NCI-H446 treated with DMSO at 0.1 percent for 48 hours (cell line): ENCODE data around the gene PSMB10.
"Not testable (repeated sequence)": the region's sequence is repeated elsewhere in the genome, so short reads cannot be mapped to it uniquely, and the experiment has no call there.

Experiments
- DNase-seq: peaks from one replicate; lab custom pipeline; 2025; lab: John Stamatoyannopoulos, UW

The PSMB10 gene

DNA sequence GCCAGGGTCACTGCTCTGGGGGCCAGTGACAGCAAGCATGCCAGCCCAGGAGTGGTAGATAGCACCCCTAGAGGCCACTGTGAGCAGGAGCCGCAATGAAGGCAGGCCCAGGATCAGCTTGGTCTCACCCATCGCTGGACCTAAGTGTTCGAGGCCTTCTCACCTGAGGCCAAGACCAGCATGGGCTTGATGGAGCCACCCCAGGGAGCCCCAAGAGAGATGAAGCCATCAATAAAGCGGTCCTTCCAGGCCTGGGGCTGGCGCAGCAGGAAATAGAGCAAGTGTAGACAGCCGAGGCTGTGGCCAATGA is 5.5 kb upstream of the PSMB10 start:
- no peak for DNase-seq

DNA sequence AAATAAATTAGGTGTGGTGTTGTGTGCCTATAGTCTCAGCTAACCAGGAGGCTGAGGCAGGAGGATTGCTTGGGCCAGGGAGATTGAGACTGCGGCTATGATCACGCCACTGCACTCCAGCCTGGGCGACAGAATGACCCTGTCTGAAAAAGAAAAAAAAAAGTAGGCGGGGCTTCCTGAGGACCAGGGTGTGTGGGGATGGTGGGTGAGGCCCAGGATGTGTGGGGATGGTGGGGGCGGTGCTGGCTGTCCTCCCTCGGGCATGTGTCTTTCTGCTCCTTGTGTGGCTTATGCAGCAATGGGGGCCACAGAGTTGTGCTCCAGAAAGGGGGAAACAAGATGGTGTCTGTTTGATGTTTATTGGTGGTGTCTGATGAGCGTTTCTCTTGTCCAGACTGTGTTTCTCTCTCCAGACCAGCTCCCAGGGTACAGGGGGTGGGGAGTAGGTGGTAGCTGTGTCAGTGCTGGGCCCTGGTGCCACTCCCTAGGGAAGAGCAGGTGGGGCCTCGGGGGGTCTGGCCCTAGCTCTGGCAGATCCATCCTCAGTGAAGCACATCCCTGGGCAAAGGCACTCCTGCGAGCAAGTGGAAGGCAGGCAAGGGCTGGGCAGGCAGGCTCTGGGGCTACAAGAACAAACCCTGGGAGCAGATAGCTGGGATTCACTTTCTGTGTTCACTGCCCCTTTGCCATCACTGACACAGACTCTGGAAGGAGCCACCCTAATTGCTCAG is 5.0 kb upstream of the PSMB10 start:
- no peak for DNase-seq

GRCh38 chr16:67940446-67941089 is 3.9 kb upstream of the PSMB10 start:
- no peak for DNase-seq

DNA sequence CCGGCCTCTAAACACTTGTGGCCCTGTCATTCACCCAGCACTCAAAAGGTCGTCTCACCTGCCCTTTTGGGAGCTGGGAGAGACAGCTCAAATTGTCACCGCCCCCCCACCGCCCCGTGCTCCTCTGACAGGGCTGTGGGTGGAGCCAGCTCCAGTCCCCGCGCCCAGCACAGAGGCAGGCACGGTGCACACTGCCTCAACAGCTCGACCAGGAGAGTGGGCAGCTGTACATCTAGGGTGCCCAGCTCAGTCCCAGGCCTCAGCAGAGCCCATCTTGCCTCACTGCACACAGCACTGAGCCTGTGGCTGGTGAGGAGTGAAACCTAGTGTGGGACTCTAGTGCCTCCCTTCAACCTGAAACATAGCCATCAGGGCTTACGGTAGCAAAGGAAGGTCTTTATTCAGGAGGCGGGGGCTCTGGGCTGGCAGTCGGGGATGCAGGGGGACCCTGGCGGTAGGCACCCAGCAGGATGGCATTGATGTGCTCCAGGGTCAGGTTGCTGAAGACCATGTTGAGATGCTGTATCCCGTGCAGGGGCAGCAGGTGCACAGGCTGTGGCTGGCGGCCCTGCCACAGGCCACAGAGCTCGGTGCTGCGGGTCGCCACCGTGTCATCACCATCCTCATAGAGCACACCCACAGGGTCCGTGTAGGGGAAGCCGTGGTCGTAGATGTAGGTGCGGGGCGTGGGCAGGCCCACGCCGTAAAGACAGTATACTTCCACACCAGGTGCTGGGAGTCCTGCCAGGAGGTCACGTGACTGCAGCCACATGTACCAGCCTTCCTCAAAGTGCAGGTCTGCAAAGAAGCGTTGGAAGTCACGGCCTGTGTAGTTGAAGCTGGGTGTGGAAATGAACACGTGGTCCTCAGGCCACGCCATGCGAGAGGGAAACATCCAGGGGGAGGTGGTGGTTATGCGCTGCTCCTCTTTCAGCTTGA is 3.1 kb upstream of the PSMB10 start:
- DNase-seq = no peak

GRCh38 chr16:67937713-67938112 is 1.1 kb upstream of the PSMB10 start:
- DNase-seq = not testable (repeated sequence)

- no peak for DNase-seq
Measured at GRCh38 chr16:67936880-67937605, 393 bp upstream of the PSMB10 start.

GRCh38 chr16:67935402-67936123 is 1.1 kb downstream of the PSMB10 start:
- peak; percentile 41 for DNase-seq

DNA sequence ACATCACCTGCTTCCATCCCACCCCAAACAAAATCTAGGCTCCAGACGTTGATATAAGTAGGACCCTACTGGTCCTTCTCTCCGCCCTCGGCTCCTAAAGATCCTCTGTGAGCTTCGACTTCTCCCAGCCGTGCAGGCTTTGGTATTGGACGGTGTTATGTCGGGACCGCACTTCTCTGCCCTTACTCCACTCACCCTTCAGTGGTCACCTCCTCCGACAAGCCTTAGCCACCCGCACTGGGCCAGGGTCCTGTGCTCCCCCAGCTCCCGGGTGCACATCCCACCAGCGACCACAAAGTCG is 1.6 kb downstream of the PSMB10 start:
- DNase-seq = no peak

DNA sequence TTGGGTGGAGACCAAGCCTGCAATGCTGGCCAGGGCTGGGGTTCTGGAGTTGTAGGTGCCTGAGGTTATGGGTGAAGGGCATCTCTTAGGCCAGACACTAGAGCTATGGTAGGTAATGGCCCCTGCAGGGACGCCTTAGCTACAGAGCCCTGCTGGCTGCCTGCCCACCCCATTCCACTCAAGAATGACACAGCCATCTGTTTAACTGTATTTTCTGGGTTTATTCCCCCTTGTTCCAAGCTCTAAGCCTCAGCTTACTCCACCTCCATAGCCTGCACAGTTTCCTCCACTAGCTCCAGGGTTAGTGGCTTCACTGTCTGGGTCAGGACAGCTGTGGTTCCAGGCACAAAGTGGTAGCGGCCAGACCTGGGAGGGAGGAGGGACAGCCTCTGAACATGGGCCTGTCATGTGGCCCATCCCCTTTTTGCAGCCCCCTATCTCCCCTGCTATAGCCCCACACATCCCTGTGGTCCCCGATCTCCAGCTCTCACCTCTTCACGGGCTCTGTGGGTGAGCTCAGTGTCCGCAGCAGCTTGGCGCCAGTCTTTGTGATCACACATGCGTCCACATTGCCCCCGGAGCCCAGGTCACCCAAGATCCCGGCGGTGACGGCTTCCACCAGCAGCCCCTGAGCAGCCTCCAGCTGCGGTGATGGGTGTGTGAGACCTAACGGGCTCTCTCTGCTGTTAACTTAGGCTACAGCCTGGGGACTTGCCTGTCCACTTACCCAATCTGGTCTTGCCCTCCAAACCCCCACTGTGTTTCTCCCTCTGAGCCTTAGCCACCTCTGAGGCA is 2.1 kb downstream of the PSMB10 start:
- DNase-seq = no peak

DNA sequence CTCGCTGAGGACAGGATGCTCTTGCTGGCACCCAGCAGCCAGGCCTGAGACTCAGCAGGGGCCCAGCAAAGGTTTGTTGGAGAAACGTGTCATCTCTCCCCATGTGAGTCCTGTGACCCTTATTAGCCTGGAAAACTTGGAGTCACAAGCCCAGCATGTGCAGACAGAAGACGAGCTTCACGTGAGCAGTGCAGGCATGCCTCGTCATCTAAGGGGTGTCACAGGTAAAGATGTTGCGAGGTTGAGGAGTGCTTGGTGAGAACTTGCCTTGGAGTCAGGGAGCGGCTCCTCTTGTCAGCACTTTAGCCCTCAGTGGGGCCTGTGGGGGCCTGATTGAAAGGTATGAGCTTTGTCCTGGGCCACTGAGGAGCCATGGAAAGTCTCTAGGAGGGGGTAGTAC is 2.8 kb downstream of the PSMB10 start:
- DNase-seq = no peak

GRCh38 chr16:67932462-67932840 is 4.2 kb downstream of the PSMB10 start:
- no peak for DNase-seq

DNA sequence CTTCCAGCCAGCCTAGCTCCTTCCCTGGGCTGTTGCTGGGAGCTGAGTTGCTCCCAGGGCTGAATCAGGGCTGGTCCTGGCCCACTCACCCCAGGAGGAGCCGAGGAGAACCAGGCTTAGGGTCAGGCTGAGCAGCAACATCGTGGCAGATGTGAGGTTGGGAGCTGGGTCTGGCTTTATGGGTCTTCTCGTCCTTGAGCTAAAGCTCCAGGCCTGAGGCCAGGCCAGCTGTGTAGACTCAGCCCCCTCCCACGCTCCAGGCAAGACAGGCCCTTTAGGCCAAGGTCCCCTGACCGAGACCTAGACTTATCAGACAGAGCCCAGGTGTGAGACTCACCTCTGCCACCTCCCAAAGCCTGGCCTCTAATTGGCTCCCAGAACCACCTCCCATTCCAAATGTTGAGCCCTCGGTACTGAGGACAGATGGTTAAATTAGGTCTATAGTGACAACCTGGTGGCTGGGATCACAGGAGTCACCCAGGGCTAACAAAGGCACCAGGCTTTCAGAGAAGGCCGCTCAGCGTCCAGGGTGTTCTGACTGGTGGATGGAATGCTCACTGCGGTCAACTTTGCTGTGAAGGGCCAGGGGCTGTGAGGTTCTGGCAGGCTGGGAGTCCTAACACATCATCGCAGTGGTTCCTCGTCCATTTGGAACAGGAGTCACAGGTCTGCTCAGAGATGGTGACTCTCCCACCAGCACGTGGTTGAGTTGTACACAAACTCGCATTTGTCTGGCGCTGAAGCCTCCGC is 4.8 kb downstream of the PSMB10 start, which contains the start of gene CTRL:
TSS of gene CTRL (minus strand) at position 151 of the 750 bp plus-strand sequence. CDS start at position 141, 10 bp downstream.
- no peak for DNase-seq

GRCh38 chr16:67930678-67931211 is 5.9 kb downstream of the PSMB10 start:
- DNase-seq = no peak

- DNase-seq = no peak
Measured at GRCh38 chr16:67930191-67930590, 6.5 kb downstream of the PSMB10 start.

DNA sequence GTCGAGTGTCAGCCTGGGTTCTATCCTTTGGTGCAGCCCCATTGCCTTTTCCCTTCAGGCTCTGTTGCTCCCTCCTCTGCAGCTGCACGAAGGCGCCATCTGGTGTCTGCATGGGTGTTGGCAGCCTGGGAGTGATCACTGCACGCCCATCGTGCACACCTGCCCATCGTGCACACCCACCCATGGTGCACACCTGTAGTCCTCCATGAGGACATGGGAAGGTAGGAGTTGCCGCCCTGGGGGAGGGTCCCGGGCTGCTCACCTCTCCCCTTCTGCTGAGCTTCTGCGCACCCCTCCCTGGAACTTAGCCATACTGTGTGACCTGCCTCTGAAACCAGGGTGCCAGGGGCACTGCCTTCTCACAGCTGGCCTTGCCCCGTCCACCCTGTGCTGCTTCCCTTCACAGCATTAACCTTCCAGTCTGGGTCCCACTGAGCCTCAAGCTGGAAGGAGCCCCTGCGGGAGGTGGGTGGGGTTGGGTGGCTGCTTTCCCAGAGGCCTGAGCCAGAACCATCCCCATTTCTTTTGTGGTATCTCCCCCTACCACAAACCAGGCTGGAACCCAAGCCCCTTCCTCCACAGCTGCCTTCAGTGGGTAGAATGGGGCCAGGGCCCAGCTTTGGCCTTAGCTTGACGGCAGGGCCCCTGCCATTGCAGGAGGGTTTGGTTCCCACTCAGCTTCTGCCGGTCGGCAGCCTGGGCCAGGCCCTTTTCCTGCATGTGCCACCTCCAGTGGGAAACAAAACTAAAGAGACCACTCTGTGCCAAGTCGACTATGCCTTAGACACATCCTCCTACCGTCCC is 7.9 kb downstream of the PSMB10 start:
- DNase-seq = no peak

DNA sequence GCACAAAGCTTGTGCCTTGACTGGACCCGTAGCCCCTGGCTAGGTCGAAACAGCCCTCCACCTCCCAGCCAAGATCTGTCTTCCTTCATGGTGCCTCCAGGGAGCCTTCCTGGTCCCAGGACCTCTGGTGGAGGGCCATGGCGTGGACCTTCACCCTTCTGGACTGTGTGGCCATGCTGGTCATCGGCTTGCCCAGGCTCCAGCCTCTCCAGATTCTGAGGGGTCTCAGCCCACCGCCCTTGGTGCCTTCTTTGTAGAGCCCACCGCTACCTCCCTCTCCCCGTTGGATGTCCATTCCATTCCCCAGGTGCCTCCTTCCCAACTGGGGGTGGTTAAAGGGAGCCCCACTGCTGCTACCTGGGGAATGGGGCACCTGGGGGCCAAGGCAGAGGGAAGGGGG is 8.5 kb downstream of the PSMB10 start:
- no peak for DNase-seq

- DNase-seq = no peak
Measured at GRCh38 chr16:67927131-67927941, 9.3 kb downstream of the PSMB10 start.

DNA sequence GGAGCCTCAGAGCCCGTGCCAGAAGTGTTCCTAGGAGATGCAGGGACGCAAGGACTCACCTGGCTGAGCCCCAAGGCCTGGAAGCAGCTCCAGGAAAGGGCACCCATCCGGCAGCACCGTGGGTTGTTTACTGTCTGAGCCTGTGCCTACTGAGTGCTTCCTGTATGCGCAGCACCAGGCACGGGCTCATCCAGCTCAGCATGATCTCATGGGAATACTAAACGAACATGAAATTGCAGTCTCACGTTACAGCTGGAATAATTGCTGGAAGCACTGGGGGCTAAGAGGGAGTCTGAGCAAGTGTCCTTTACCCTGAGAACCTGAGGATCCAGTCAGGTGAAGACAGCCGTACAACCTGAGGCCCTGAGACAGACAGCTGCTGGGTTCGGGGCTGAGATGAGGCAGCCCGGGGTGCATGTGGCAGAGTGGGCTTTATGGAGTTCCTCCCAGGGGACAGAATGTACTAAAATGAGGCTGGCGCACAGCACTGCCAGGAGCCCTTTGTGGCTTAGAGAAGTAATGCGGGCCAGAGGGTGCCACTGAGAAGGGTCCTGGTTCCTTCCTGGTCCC is 10.4 kb downstream of the PSMB10 start:
- DNase-seq = no peak
